Stimulated activated CD8-positive, alpha-beta memory T cell treated with anti-CD3 and anti-CD28 coated beads, Interleukin-4, amount 100 ng/mL, for 4 hours (primary cell): ENCODE results near the gene KRTAP10-5.
"Not testable (repeated sequence)": the region's sequence is repeated elsewhere in the genome, so short reads cannot be mapped to it uniquely, and the experiment has no call there.

Source experiments
- DNase-seq, 2 donors: peaks; one replicate each; pipeline ENCODE4 v3.0.0-alpha.2; 2020; ENCODE audit warnings: low read depth in 2 of 2, low spot score in 1 of 2

Gene KRTAP10-5

DNA sequence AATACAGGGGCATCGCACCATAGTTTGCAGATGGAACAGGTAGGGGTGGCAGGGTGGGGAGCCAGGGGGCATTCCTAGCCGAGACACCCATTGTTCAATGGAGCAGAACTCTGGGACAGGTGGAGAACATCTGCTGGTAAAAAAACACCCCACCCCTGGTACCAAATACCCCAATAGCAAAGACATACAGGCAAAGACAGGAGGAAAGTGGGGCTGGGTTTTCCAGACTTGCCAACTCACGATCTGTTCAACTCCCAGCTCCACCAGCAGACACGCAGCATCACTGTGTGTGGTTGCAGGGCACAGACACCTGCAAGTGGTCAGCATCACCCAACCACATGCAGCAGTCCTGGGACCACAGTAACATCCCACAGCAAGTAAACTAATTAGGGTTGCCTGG lies 31.1 kb upstream of the KRTAP10-5 start:
- DNase-seq: no peak

DNA sequence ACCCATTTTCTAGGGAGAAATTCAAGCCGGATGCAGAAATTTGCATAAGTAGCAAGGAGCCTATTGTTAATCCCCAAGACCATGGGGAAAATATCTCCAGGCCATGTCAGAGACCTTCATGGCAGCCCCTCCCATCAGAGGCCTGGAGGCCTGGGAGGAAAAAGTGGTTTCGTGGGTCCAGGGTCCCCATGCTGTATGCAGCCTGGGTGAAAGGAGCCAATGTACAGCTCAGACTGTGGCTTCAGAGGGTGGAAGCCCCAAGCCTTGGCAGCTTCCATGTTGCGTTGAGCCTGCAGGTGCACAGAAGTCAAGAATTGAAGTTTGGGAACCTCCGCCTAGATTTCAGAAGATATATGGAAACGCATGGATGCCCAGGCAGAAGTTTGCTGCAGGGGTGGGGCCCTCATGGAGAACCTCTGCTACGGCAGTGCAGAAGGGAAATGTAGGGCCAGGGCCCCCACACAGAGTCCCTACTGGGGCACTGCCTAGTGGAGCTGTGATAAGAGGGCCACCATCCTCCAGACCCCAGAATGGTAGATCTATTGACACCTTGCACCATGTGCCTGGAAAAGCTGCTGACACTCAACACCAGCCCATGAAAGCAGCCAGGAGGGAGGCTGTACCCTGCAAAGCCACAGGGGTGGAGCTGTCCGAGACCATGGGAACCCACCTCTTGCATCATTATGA lies 29.9 kb upstream of the KRTAP10-5 start:
- not testable (repeated sequence) for DNase-seq

- DNase-seq: no peak
Measured at GRCh38 chr21:44609193-44609592, 28.8 kb upstream of the KRTAP10-5 start.

DNA sequence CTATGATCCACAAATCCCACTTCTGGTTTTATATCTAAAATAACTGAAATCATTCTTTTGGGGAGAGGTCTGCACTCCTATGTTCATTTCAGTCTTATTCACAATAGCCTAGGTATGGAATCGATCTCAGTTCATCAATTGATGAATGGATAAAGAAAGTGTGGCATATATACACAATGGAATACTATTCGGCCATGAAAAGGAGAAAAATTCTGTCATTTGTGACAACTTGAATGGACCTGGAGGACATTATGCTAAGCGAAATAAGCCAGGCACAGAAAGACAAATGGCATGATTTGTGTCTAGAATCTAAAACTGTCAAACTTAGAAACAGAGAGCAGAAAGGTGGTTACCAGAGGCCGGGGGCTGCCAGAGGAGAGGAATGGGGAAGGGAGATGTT lies 26.1 kb upstream of the KRTAP10-5 start:
- DNase-seq: no peak

DNA sequence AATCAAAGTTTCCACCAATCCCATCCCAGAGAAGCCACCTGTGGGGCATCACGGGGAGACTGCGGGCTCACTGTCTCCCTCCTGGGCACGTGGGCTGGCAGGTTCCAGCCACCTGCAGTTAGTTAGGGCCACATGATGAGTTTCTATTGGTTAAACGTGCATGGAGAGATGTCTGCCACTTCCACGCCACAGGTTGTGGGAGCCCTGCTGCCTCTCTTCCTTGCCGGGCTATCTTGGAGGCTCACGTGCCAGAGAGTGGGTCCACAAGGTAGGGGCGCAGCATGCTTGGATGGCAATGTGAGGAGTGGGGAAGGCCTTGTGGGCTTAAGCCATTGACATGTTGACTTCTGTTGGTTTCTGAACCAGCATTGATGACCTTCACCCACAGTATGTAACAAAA lies 23.5 kb upstream of the KRTAP10-5 start:
- no peak for DNase-seq

- DNase-seq: no peak
Measured at GRCh38 chr21:44603109-44603875, 22.9 kb upstream of the KRTAP10-5 start.

GRCh38 chr21:44602463-44602850 lies 22.1 kb upstream of the KRTAP10-5 start:
- DNase-seq: no peak

- DNase-seq: no peak
Measured at GRCh38 chr21:44601596-44602462, 21.4 kb upstream of the KRTAP10-5 start.

- not testable (repeated sequence) for DNase-seq
Measured at GRCh38 chr21:44601091-44601490, 20.7 kb upstream of the KRTAP10-5 start.

DNA sequence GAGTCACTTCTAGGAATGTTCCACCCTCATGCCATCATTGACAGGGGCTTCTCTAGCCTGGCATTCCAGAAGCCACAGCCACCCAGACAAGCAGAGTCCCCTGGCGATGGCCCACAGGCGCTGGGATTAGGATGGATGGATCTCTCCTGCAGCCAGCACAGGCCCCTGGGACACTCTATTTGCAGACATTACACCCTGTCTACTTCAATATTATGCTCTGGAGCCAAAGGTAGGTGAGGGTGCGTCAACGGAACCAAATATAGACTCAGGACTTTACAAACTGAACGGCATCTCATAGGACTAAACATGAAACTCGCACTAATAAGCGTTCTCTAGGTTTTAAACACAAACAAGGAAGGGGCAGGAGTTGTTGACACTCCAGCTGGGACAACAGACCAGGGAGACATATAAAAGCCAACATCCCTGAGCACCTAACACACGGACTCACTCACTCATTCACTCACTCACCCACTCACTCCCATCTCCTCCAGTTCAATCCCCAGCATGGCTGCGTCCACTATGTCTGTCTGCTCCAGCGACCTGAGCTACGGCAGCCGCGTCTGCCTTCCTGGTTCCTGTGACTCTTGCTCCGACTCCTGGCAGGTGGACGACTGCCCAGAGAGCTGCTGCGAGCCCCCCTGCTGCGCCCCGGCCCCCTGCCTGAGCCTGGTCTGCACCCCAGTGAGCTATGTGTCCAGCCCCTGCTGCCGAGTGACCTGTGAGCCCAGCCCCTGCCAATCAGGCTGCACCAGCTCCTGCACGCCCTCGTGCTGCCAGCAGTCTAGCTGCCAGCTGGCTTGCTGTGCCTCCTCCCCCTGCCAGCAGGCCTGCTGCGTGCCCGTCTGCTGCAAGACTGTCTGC lies 19.9 kb upstream of the KRTAP10-5 start, which contains the start of gene KRTAP10-7:
KRTAP10-7 (plus strand) TSS at position 480 of the 861 bp plus-strand sequence; CDS start at position 505, 25 bp downstream.
- not testable (repeated sequence) for DNase-seq

GRCh38 chr21:44599264-44600029 lies 19.0 kb upstream of the KRTAP10-5 start:
- DNase-seq: no peak

DNA sequence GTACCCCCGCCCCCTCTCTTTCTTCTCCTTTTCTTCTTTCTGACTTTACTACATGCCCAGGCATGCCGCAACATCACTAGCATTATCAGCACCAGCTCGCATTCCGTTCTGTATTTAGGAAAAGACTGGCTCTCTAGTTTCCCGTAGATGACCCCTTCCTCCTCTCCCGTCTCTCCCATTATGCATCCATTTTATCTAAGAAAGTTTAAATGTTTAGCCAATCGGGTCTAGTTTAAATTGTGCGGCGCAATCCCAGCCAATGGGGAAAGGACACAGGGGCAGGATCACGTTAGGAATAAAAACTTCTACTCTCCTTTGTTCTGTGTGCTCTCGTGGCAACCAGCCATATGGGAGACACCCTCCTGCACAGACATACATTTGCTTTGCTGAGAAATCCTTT lies 17.7 kb upstream of the KRTAP10-5 start:
- DNase-seq: no peak

- DNase-seq: no peak
Measured at GRCh38 chr21:44596068-44596725, 15.8 kb upstream of the KRTAP10-5 start.

DNA sequence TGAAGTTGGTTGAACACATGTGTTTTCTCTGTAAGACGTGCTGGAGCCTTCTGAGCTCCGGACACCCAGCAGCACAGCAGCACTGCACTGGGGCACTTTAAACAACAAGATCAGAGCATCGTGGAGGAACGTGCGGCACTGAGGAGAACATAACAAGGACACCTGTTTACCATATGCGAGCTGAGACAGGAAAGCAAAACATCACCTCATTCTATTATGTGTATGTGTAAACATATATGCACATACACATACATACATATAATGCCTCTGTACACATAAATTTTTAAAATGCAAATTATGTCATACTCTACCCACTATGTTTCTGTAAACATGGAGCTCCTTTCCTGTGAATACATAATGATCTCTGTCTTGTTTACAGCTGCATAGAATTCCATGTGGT lies 15.1 kb upstream of the KRTAP10-5 start:
- no peak for DNase-seq

DNA sequence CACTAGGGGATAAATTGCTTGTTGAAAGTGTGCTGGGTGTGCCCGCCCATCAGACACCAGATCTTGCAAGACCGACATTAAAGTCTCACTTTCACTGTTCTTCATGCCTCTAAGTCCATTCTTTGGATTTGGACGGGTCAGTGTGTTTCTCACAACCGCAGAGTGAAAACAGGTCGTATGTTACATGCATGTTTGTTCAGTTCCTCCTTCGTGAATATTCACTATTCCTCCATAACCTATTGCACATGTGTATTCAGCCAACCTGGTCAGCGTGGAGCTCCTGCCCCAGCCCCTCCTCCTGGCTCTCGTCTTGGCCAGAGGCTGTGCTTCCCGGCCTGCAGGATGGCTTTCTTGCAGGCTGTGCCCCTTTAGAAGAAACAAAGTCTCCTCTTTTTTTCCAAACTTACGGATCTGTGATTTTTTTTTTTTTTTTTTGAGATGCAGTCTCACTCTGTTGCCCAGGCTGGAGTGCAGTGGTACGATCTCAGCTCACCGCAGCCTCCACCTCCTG lies 14.1 kb upstream of the KRTAP10-5 start:
- DNase-seq: no peak

DNA sequence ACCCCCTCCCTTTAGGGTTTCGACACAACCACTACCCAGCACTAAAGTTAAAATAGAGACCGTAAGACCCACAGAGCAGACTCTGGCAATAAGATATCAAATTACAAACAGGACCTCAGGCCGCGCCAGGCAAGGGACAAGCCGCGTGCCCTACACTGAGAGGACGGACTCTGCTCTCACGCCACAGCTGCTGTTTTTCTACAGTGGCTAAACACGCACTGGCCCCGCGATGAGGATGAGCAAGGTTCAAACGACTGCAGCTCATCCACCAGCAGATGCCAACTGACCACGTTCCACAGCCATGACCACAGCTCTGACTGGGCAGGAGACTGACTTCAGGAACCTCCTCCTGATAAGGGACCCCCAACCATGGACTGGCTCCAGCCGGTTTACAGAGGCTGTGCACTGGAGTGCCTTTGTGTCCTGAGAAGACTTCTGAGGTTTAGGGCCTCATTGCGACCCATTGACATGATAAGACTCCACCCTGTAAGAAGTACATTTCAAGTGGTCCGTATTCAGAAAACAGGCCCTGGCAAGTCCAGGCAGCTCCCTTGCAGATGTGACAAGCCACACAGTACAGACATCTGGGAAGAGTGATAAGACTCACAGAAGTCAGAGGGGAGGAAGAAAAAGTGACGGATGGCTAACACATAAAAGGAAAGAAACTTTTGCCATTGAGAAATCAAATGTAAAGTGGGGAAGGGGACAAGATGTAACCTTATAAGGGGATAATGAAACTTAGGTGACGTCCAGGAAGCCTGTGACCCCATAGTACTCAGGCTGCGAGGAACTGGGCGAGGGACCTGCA lies 13.4 kb upstream of the KRTAP10-5 start:
- DNase-seq: no peak

- no peak for DNase-seq
Measured at GRCh38 chr21:44592446-44593311, 12.3 kb upstream of the KRTAP10-5 start, which contains the start of gene KRTAP10-6. Gene KRTAP10-6, minus strand, starts transcription at chr21:44592505. Its CDS starts 21 bp downstream, at chr21:44592484.
